Measurements from ENCODE around the gene SGTA. TPM values are rescaled to one million over a fixed set of nuclear protein-coding genes. Genes with fewer than 3 reads are reported as not detected.

The SGTA gene
- total and polyA plus RNA-seq, 2 of the 8 experiments (the other 6 are each of a cell fraction or from before 2014, with no cell fraction given), result 86.8 to 130 TPM

GRCh38 chr19:2739602-2740313 lies 43.3 kb downstream of the SGTA start, which contains the start of gene SLC39A3 (continued):
- no peak for TF ChIP-seq CHD7 (IDR thresholded peaks at IDR 0.05; ENCODE audit: insufficient replicate concordance, low read length)
- peak; percentile 79 for TF ChIP-seq PHF8 (conservative IDR thresholded peaks at IDR 0.05; ENCODE audit: low read depth, low read length)
- no peak for TF ChIP-seq EZH2 (IDR thresholded peaks at IDR 0.05; ENCODE audit: low read depth, low read length, severe bottlenecking)
- no peak for TF ChIP-seq CBX5 (IDR thresholded peaks at IDR 0.05; ENCODE audit: low read depth, low read length)
- 0 out of 2 replicates have a peak, but pooled peaks have one; percentile 50 for TF ChIP-seq TAF1 (IDR thresholded peaks at IDR 0.05; ENCODE audit: low read depth, low read length)
- TF ChIP-seq RAD21 (IDR thresholded peaks at IDR 0.05 in 1 of 2, conservative IDR thresholded peaks at IDR 0.05 in 1 of 2; ENCODE audit: low read depth in 2 of 2, low read length in 2 of 2), result peak in 1 of 2 experiments; percentile 42; a peak in 2 of 4 replicates
- TF ChIP-seq GTF2F1 (IDR thresholded peaks at IDR 0.05; ENCODE audit: borderline replicate concordance, low read depth, low read length), result peak; percentile 74; the same call in 1 of the 2 replicates
- TF ChIP-seq, protein P1, sequence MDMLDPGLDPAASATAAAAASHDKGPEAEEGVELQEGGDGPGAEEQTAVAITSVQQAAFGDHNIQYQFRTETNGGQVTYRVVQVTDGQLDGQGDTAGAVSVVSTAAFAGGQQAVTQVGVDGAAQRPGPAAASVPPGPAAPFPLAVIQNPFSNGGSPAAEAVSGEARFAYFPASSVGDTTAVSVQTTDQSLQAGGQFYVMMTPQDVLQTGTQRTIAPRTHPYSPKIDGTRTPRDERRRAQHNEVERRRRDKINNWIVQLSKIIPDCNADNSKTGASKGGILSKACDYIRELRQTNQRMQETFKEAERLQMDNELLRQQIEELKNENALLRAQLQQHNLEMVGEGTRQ (IDR thresholded peaks at IDR 0.05; ENCODE audit: low read length), result no peak

Data from H1 (cell line).